Suprapubic skin (tissue), 4 donors: ENCODE measurements around the gene KRT6A.

Experiments
- CTCF ChIP-seq, 2 donors: fragments of 200-600 bp in 1 of 2; fragments of 450-650 bp in 1 of 2; sonication (generic) in 1 of 2; IDR thresholded peaks; one replicate each; pipeline ENCODE4 v1.5.1; 2016 to 2019; ENCODE audit warnings: antibody characterized with exemption in 2 of 2, mild to moderate bottlenecking in 1 of 2, moderate library complexity in 1 of 2
- EP300 ChIP-seq: sonication (generic); formaldehyde crosslinking; IDR thresholded peaks from one replicate; pipeline ENCODE4 v1.6.1; 2017; ENCODE audit warnings: antibody characterized with exemption
- POLR2A ChIP-seq, 2 donors: fragments of 450-650 bp; IDR thresholded peaks; one replicate each; pipeline ENCODE4 v1.6.1; 2017; ENCODE audit warnings: antibody characterized with exemption in 2 of 2, mild to moderate bottlenecking in 2 of 2, moderate library complexity in 2 of 2
- POLR2AphosphoS5 ChIP-seq, 3 donors: sonication (generic); formaldehyde crosslinking; IDR thresholded peaks; one replicate each; pipeline ENCODE4 v1.6.1; 2017; ENCODE audit warnings: antibody characterized with exemption in 3 of 3

DNA sequence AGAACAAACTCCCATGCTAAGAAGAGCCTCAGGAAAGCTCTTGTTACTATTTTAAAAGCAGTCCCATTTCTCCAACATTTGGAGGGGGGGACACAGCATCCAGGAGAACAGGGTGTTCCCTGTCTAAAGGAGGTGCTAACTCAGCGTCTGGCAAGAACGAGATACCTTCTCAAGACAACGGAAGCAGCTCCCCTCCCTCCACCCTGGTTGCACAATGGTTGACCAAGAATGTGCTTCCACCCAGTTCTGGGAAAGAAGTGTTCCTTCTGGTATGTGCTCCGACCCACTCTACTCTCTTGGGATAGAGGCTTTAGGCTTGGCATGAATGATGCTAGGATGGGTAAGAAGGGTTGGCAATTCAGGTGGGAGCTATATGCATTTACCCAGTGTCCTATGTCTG, 1.5 kb upstream of the KRT6A start:
- TF ChIP-seq CTCF (IDR thresholded peaks at IDR 0.05) (no peak), POLR2AphosphoS5 (IDR thresholded peaks at IDR 0.05) (peak; percentile 54 to 94 (median 91)), POLR2A (IDR thresholded peaks at IDR 0.05) (no peak), EP300 (no peak)
